A673 (cell line): ENCODE data around the gene NOL9. TPM values are rescaled to one million over a fixed set of nuclear protein-coding genes. Genes with fewer than 3 reads are reported as not detected.

Source experiments
- BruUV-seq: library from RNA; stranded (reverse); fragments of 400-500 nt; replicated peaks from 2 replicates; lab custom pipeline; 2021; lab: Mats Ljungman, UMichigan
- CTCF ChIA-PET: fragments of 300-600 bp; sonication (Branson Sonifier 250); formaldehyde crosslinking; loops from one replicate; lab custom pipeline; 2022; ENCODE audit warnings: antibody characterized with exemption; lab: Charles Lee
- POLR2A ChIA-PET: fragments of 300-600 bp; sonication (Branson Sonifier 250); formaldehyde crosslinking; loops from one replicate; lab custom pipeline; 2022; ENCODE audit warnings: antibody characterized with exemption; ENCODE audit not compliant: low non-redundant PET; lab: Charles Lee
- DNase-seq: peaks from one replicate; pipeline ENCODE4 v3.0.0-alpha.2; 2015; ENCODE audit warnings: low spot score
- H3K27ac ChIP-seq: fragments of 200-600 bp; sonication (generic); 2 replicates; pipeline ENCODE4 v1.5.1; 2016; ENCODE audit warnings: mixed run types, low read depth, mild to moderate bottlenecking, mixed read lengths, antibody characterized with exemption, low read length; ENCODE audit not compliant: poor library complexity, severe bottlenecking
- H3K27me3 ChIP-seq: fragments of 200-600 bp; sonication (generic); replicated peaks from 2 replicates; pipeline ENCODE4 v1.6.1; 2017; ENCODE audit warnings: mixed run types, low read depth, mild to moderate bottlenecking, mixed read lengths, antibody characterized with exemption, low read length; ENCODE audit not compliant: insufficient read depth, poor library complexity
- H3K36me3 ChIP-seq: fragments of 200-600 bp; sonication (generic); 2 replicates; pipeline ENCODE4 v1.6.1; 2016; ENCODE audit warnings: mixed run types, mild to moderate bottlenecking, mixed read lengths, antibody characterized with exemption, low read length; ENCODE audit not compliant: insufficient read depth, poor library complexity, severe bottlenecking
- H3K4me1 ChIP-seq: fragments of 200-600 bp; sonication (generic); 2 replicates; pipeline ENCODE4 v1.6.1; 2017; ENCODE audit warnings: mixed run types, mild to moderate bottlenecking, mixed read lengths, antibody characterized with exemption, low read length; ENCODE audit not compliant: insufficient read depth, poor library complexity, severe bottlenecking
- H3K4me3 ChIP-seq: fragments of 200-600 bp; sonication (generic); 2 replicates; pipeline ENCODE4 v1.5.1; 2016; ENCODE audit warnings: low read depth, mixed run types, mild to moderate bottlenecking, mixed read lengths, low read length; ENCODE audit not compliant: poor library complexity, severe bottlenecking
- H3K9me3 ChIP-seq: fragments of 200-600 bp; sonication (generic); 2 replicates; pipeline ENCODE4 v1.6.1; 2016; ENCODE audit warnings: mixed run types, low read depth, mild to moderate bottlenecking, mixed read lengths, antibody characterized with exemption, low read length; ENCODE audit not compliant: poor library complexity, severe bottlenecking
- EZH2 ChIP-seq: fragments of 200-600 bp; sonication (generic); IDR thresholded peaks from 2 replicates; pipeline ENCODE4 v1.6.1; 2017; ENCODE audit warnings: borderline replicate concordance, low read depth, mild to moderate bottlenecking, mixed read lengths, antibody characterized with exemption, low read length; ENCODE audit not compliant: poor library complexity, severe bottlenecking
- intact Hi-C: fragments of 100-400 bp; cut with micrococcal nuclease; formaldehyde crosslinking; loops from one replicate; pipeline ENCODE4 v1.10.0; 2022; ENCODE audit not compliant: unreplicated experiment
- total RNA-seq: library from RNA; stranded (reverse); gene quantifications from 2 replicates; pipeline ENCODE4 v1.2.3, GENCODE V29; 2021
- TF ChIP-seq, protein P1 (sequence below): fragments of 300-800, 200-600 bp; sonication (generic); conservative IDR thresholded peaks from 2 replicates; pipeline ENCODE4 v1.5.1; 2017; ENCODE audit warnings: low read depth, mild to moderate bottlenecking, antibody characterized with exemption, low read length, moderate library complexity, mixed read lengths

NOL9 gene
- total RNA-seq, 1 experiment from 2014 or later: 55.6 TPM

DNA sequence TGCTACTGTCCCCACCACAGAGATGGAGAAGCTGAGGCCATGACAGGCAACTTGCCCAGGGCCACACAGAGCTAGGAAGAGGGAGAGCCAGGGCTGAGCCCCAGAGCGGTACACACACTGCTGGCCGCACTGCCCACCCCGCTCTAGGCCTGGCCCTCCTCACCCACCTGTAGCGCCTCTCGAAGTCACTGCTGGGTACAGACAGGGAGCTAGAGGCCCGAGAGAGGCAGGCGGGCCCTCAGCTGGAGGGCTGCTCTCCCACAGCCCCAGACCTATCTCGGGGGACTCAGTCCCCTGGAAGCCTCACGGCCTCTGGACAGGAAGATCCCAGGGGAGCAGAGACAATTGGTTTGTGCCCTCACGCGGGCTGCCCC is 45.5 kb downstream of the NOL9 start:
- POLR2A ChIA-PET: no interaction called here
- Histone ChIP-seq H3K27me3 (no peaks in the 10 kb centered on the region), H3K27ac (no peak overlapping the region), H3K4me3 (no peak overlapping the region), H3K4me1 (no peaks in the 10 kb centered on the region), H3K9me3 (no peaks in the 10 kb centered on the region), H3K36me3 (no peaks in the 10 kb centered on the region)
- intact Hi-C loops: no loop called here
- TF ChIP-seq, protein P1, sequence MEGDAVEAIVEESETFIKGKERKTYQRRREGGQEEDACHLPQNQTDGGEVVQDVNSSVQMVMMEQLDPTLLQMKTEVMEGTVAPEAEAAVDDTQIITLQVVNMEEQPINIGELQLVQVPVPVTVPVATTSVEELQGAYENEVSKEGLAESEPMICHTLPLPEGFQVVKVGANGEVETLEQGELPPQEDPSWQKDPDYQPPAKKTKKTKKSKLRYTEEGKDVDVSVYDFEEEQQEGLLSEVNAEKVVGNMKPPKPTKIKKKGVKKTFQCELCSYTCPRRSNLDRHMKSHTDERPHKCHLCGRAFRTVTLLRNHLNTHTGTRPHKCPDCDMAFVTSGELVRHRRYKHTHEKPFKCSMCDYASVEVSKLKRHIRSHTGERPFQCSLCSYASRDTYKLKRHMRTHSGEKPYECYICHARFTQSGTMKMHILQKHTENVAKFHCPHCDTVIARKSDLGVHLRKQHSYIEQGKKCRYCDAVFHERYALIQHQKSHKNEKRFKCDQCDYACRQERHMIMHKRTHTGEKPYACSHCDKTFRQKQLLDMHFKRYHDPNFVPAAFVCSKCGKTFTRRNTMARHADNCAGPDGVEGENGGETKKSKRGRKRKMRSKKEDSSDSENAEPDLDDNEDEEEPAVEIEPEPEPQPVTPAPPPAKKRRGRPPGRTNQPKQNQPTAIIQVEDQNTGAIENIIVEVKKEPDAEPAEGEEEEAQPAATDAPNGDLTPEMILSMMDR: no peak
- TF ChIP-seq EZH2: no peak
- DNase-seq: no peak
- BruUV-seq: no TSS peak
- CTCF ChIA-PET: no interaction called here

- ChIA-PET POLR2A (no interaction called here), CTCF (no interaction called here)
- Histone ChIP-seq H3K27me3 (no peaks in the 10 kb centered on the region), H3K9me3 (no peaks in the 10 kb centered on the region), H3K27ac (no peak overlapping the region), H3K4me3 (no peak overlapping the region), H3K36me3 (no peaks in the 10 kb centered on the region), H3K4me1 (no peaks in the 10 kb centered on the region)
- no peak for TF ChIP-seq EZH2
- TF ChIP-seq, protein P1: no peak
- DNase-seq: no peak
- no TSS peak for BruUV-seq
- intact Hi-C loops: no loop called here
These were observed 46.0 kb downstream of the NOL9 start for GRCh38 chr1:6508154-6508815.

DNA sequence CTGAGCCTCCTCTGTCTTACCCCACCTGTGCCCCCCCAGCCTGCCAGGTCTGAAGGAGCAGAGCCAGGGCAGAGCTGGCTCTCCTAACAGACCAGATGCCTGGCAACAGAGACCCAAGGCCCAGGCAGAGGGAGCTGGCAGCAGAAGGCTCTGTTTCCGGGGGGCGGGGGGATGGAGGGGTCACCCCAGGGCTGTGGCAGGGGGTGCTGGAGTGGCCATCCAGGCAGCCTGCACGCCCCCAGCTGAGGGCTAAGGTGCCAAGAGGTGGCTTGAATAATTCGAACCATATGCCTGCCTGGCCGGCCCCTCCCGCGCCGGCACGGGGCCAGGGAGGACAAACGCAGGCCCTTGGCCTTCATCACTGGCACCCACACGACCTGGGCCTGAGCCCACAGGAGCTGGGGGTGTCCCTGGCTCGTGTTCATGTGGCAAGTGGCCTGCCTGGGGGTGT is 46.8 kb downstream of the NOL9 start:
- BruUV-seq: no TSS peak

More for the DNA sequence above, 46.8 kb downstream of the NOL9 start:
- H3K36me3 ChIP-seq: no peaks in the 10 kb centered on the region
- no peaks in the 10 kb centered on the region for H3K4me1 ChIP-seq
- CTCF ChIA-PET: no interaction called here
- H3K27me3 ChIP-seq: no peaks in the 10 kb centered on the region
- TF ChIP-seq EZH2: no peak
- TF ChIP-seq, protein P1: no peak
- H3K9me3 ChIP-seq: no peaks in the 10 kb centered on the region
- H3K27ac ChIP-seq: no peak overlapping the region
- POLR2A ChIA-PET: interaction anchor here (0.6 kb wide), 1 partner anchor 126 kb away, joined by 7 read pairs; no protein-coding TSS in a partner anchor
- no peak for DNase-seq
- no peak overlapping the region for H3K4me3 ChIP-seq
- intact Hi-C loops: no loop called here
